Pancreas (tissue), 10 donors: ENCODE measurements around the gene PPP2R5E. TPM values are rescaled to one million over a fixed set of nuclear protein-coding genes. Genes with fewer than 3 reads are reported as not detected.

Experiments used
- ATAC-seq, 4 donors: fragments of 200-7000 bp; cut with Tn5 transposase; one replicate each; pipeline versions ENCODE4 v1.8.0 to v1.9.1; 2020; ENCODE audit warnings: mild to moderate bottlenecking in 4 of 4, moderate library complexity in 4 of 4
- DNase-seq, 6 donors: peaks; one replicate each; pipeline ENCODE4 v3.0.0-alpha.2; 2020
- FAIRE-seq: peaks from 2 replicates; lab custom pipeline; 2012; peaks lifted over from hg19 to GRCh38; lab: Jason Lieb, UNC
- H3K27ac ChIP-seq, 4 donors: fragments of 200-600 bp; sonication (generic); 1 replicate in 3 of 4; 2 replicates in 1 of 4; pipeline versions ENCODE4 v1.5.0 to v1.8.0; 2020
- H3K27me3 ChIP-seq, 4 donors: fragments of 200-600 bp; one replicate each; pipeline ENCODE4 v1.8.0; 2021
- H3K36me3 ChIP-seq, 3 donors: fragments of 200-600 bp; sonication (generic) in 1 of 3; one replicate each; pipeline versions ENCODE4 v1.5.0 to v1.8.0; 2020 to 2021
- H3K4me1 ChIP-seq, 3 donors: fragments of 200-600 bp; one replicate each; pipeline ENCODE4 v1.8.0; 2021
- H3K4me3 ChIP-seq, 4 donors: fragments of 200-600 bp; sonication (generic) in 2 of 4; one replicate each; pipeline versions ENCODE4 v1.5.0 to v1.8.0; 2020 to 2021
- H3K9me3 ChIP-seq, 4 donors: fragments of 200-600 bp; one replicate each; pipeline ENCODE4 v1.8.0; 2021
- CTCF ChIP-seq, 4 donors: fragments of 200-600 bp; sonication (generic) in 3 of 4; IDR thresholded peaks; one replicate each; pipeline versions ENCODE4 v1.5.0 to v1.8.0; 2021; ENCODE audit warnings: antibody characterized with exemption in 4 of 4
- WGBS, 2 donors: extraction: QIAGEN DNeasy Blood & Tissue Kit; methylation state at CpG; one replicate each; pipeline ENCODE4 v1.1.7; 2013; 5-methylcytosine and 5-hydroxymethylcytosine counted together
- intact Hi-C, 3 donors: fragments of 100-400 bp; cut with DNase I; formaldehyde crosslinking; loops; one replicate each; pipeline versions ENCODE4 v1.11.1 to v1.14.2; 2022
- polyA plus RNA-seq, 2 donors: library from polyadenylated mRNA; stranded (reverse); fragments of 200-250 nt; gene quantifications; one replicate each; pipeline ENCODE4 v1.2.3, GENCODE V29; 2013
- total RNA-seq, 6 donors: library from RNA; stranded (reverse); fragmentation: NEBNext Ultra II Directional in 4 of 6; extraction: Animal tissue kit (Norgen Biotek cat#: 25700) in 4 of 6; gene quantifications; one replicate each; pipeline versions ENCODE4 v1.2.1 to v1.2.4, GENCODE V29; 2021 to 2023
- donor health status: healthy with polysubstance abuse.
- donor health status: DM: no; HTN: no; CAD: no; lungs with moderate emphysema.
- donor health status: DM: no; HTN: no; CAD: no.
- donor health status: control.
- donor health status: control.
- donor health status: Bipolar disorder and iron deficiency.
- donor health status: DM: yes; HTN: yes; CAD: no.
- donor health status: DM: no; HTN: no; CAD: no.
- donor health status: DM: no; HTN: no; CAD: no.
- donor health status: DM: yes; HTN: yes; CAD: no.

The PPP2R5E gene
- total and polyA plus RNA-seq, 8 donors, result 3.6 to 25.6 (median 15.0) TPM

- Histone ChIP-seq H3K36me3 (no peaks in the 10 kb centered on the region), H3K27ac (no peak overlapping the region), H3K4me3 (no peak overlapping the region), H3K27me3 (no peaks in the 10 kb centered on the region), H3K4me1 (peaks cover 0 to 5% (median 3%) of the 10 kb centered on the region in 3 donors), H3K9me3 (no peaks in the 10 kb centered on the region)
- intact Hi-C loops, result no loop called here
- no peak for TF ChIP-seq CTCF (IDR thresholded peaks at IDR 0.05)
- ATAC-seq (no peak), DNase-seq (no peak), FAIRE-seq (no peak)
- WGBS, 2 donors, result 95% methylated on average over 1 of the region's 1 CpG
These were observed 148.3 kb downstream of the PPP2R5E start for GRCh38 chr14:63394841-63395240.

GRCh38 chr14:63394432-63394831 lies 148.7 kb downstream of the PPP2R5E start:
- intact Hi-C loops, result no loop called here
- ATAC-seq (no peak), DNase-seq (no peak), FAIRE-seq (no peak)
- Histone ChIP-seq H3K27ac (no peak overlapping the region), H3K9me3 (no peaks in the 10 kb centered on the region), H3K27me3 (no peaks in the 10 kb centered on the region), H3K4me3 (no peak overlapping the region), H3K36me3 (no peaks in the 10 kb centered on the region), H3K4me1 (peaks cover 0 to 5% (median 3%) of the 10 kb centered on the region in 3 donors)
- TF ChIP-seq CTCF (IDR thresholded peaks at IDR 0.05), result no peak
- WGBS, 2 donors, result 92 to 98% methylated on average over 2 of the region's 2 CpGs

- Histone ChIP-seq H3K27me3 (no peaks in the 10 kb centered on the region), H3K4me3 (no peak overlapping the region), H3K27ac (no peak overlapping the region), H3K4me1 (peaks cover 0 to 5% (median 3%) of the 10 kb centered on the region in 3 donors), H3K9me3 (no peaks in the 10 kb centered on the region), H3K36me3 (no peaks in the 10 kb centered on the region)
- intact Hi-C loops, result no loop called here
- ATAC-seq (no peak), DNase-seq (no peak), FAIRE-seq (no peak)
- TF ChIP-seq CTCF (IDR thresholded peaks at IDR 0.05), result no peak
- 48 to 50% methylated on average over 2 of the region's 2 CpGs for WGBS, 2 donors
These were observed 150.2 kb downstream of the PPP2R5E start for GRCh38 chr14:63393012-63393411.

- Histone ChIP-seq H3K4me1 (peaks cover 0 to 5% (median 3%) of the 10 kb centered on the region in 3 donors), H3K36me3 (no peaks in the 10 kb centered on the region), H3K27me3 (no peaks in the 10 kb centered on the region), H3K27ac (no peak overlapping the region), H3K9me3 (no peaks in the 10 kb centered on the region), H3K4me3 (no peak overlapping the region)
- FAIRE-seq (no peak), DNase-seq (no peak), ATAC-seq (peak in 1 of 4 donors; percentile 23)
- 14 to 15% methylated on average over 1 of the region's 1 CpG for WGBS, 2 donors
- no peak for TF ChIP-seq CTCF (IDR thresholded peaks at IDR 0.05)
- intact Hi-C loops, result no loop called here
These were observed 150.9 kb downstream of the PPP2R5E start for GRCh38 chr14:63392236-63392635.

GRCh38 chr14:63388766-63389431 lies 154.3 kb downstream of the PPP2R5E start:
- intact Hi-C loops, result loop anchor here in 1 of 3 donors (10.0 kb wide), 1 partner anchor 156 kb away; the partner anchor contains the start of gene PPP2R5E
- FAIRE-seq, result no peak
- peak; percentile 84 to 97 (median 94) for ATAC-seq

More at GRCh38 chr14:63388766-63389431, 154.3 kb downstream of the PPP2R5E start:
- TF ChIP-seq CTCF (IDR thresholded peaks at IDR 0.05), result peak; percentile 47 to 70 (median 60)
- Histone ChIP-seq H3K27ac (no peak overlapping the region), H3K9me3 (no peaks in the 10 kb centered on the region), H3K36me3 (peaks cover 0 to 8% (median 0%) of the 10 kb centered on the region in 3 donors), H3K4me3 (no peak overlapping the region), H3K4me1 (peaks cover 0 to 5% (median 3%) of the 10 kb centered on the region in 3 donors), H3K27me3 (no peaks in the 10 kb centered on the region)
- 50 to 53% methylated on average over 8 of the region's 8 CpGs for WGBS, 2 donors
- DNase-seq, result peak; percentile 29 to 79 (median 59)
